D721Med (cell line): ENCODE results near the gene ZKSCAN5.
"Not testable (repeated sequence)": the region's sequence is repeated elsewhere in the genome, so short reads cannot be mapped to it uniquely, and the experiment has no call there.

Experiments
- DNase-seq: peaks from one replicate; pipeline ENCODE4 v3.0.0; 2011; ENCODE audit warnings: low spot score; ENCODE audit not compliant: insufficient read length
- FAIRE-seq: peaks from 2 replicates; lab custom pipeline; 2011; peaks lifted over from hg19 to GRCh38; lab: Jason Lieb, UNC
- CTCF ChIP-seq: IDR thresholded peaks from 2 replicates; pipeline ENCODE4 v1.5.1; 2012; ENCODE audit warnings: mild to moderate bottlenecking, control low read depth; ENCODE audit not compliant: insufficient read depth; ENCODE audit errors: missing control alignments

The ZKSCAN5 gene

GRCh38 chr7:99540542-99540941 lies 36.1 kb downstream of the ZKSCAN5 start:
- no peak for FAIRE-seq
- no peak for DNase-seq
- no peak for TF ChIP-seq CTCF

- DNase-seq = no peak
- TF ChIP-seq CTCF = no peak
- FAIRE-seq = no peak
These were observed 36.8 kb downstream of the ZKSCAN5 start for GRCh38 chr7:99541212-99541611.

GRCh38 chr7:99543081-99543671 lies 38.7 kb downstream of the ZKSCAN5 start:
- no peak for FAIRE-seq
- no peak for DNase-seq
- no peak for TF ChIP-seq CTCF

- DNase-seq (no peak), FAIRE-seq (no peak)
- TF ChIP-seq CTCF = no peak
These were observed 39.5 kb downstream of the ZKSCAN5 start for GRCh38 chr7:99543916-99544315.

- not testable (repeated sequence) for FAIRE-seq, DNase-seq
These were observed 40.8 kb downstream of the ZKSCAN5 start for GRCh38 chr7:99545308-99545707.

GRCh38 chr7:99549545-99549944 lies 45.1 kb downstream of the ZKSCAN5 start:
- not testable (repeated sequence) for DNase-seq, FAIRE-seq

- no peak for DNase-seq
- TF ChIP-seq CTCF = no peak
- no peak for FAIRE-seq
These were observed 46.9 kb downstream of the ZKSCAN5 start for GRCh38 chr7:99551334-99551733.

- peak; percentile 94 for DNase-seq
- TF ChIP-seq CTCF = no peak
- peak; percentile 68 for FAIRE-seq
These were observed 47.5 kb downstream of the ZKSCAN5 start, which contains the start of gene FAM200A for GRCh38 chr7:99551767-99552463. FAM200A (minus strand) TSS chr7:99552114; CDS start chr7:99548407, 3,707 bp downstream.
